NCI-H526 (cell line): ENCODE measurements around the gene MBP.

Source experiments
- DNase-seq, 2 experiments: peaks; one replicate each; lab custom pipeline; 2025; lab: John Stamatoyannopoulos, UW

MBP gene

GRCh38 chr18:77047803-77048419 lies 84.7 kb downstream of the MBP start:
- DNase-seq, result no peak

- no peak for DNase-seq
Measured at GRCh38 chr18:77046994-77047393, 85.6 kb downstream of the MBP start.

GRCh38 chr18:77046409-77046808 lies 86.2 kb downstream of the MBP start:
- DNase-seq, result no peak

GRCh38 chr18:77045677-77046076 lies 86.9 kb downstream of the MBP start:
- DNase-seq, result no peak

GRCh38 chr18:77044866-77045664 lies 87.5 kb downstream of the MBP start:
- DNase-seq, result peak in 1 of 2 experiments; percentile 33

- no peak for DNase-seq
Measured at GRCh38 chr18:77043541-77044280, 88.9 kb downstream of the MBP start.

- no peak for DNase-seq
Measured at GRCh38 chr18:77042583-77042982, 90.0 kb downstream of the MBP start.

- DNase-seq, result no peak
Measured at GRCh38 chr18:77039196-77040130, 93.1 kb downstream of the MBP start.

- DNase-seq, result no peak
Measured at GRCh38 chr18:77038182-77038858, 94.3 kb downstream of the MBP start.

- DNase-seq, result no peak
Measured at GRCh38 chr18:77037567-77037966, 95.0 kb downstream of the MBP start.

GRCh38 chr18:77035380-77036187 lies 97.0 kb downstream of the MBP start:
- DNase-seq, result no peak

GRCh38 chr18:77033575-77033974 lies 99.0 kb downstream of the MBP start:
- no peak for DNase-seq

GRCh38 chr18:77032181-77032701 lies 100.3 kb downstream of the MBP start:
- no peak for DNase-seq

- DNase-seq, result no peak
Measured at GRCh38 chr18:77031662-77032061, 100.9 kb downstream of the MBP start.

- DNase-seq, result no peak
Measured at GRCh38 chr18:77030201-77030600, 102.4 kb downstream of the MBP start.

- DNase-seq, result no peak
Measured at GRCh38 chr18:77025831-77026363, 106.7 kb downstream of the MBP start.

GRCh38 chr18:77025123-77025522 lies 107.5 kb downstream of the MBP start:
- no peak for DNase-seq

- no peak for DNase-seq
Measured at GRCh38 chr18:77024476-77024875, 108.1 kb downstream of the MBP start.

GRCh38 chr18:77023102-77023782 lies 109.3 kb downstream of the MBP start:
- DNase-seq, result peak; percentile 45 to 74
